Naive thymus-derived CD8-positive, alpha-beta T cell (primary cell): ENCODE measurements around the gene ASIP. TPM values are rescaled to one million over a fixed set of nuclear protein-coding genes. Genes with fewer than 3 reads are reported as not detected.
"Not testable (repeated sequence)": the region's sequence is repeated elsewhere in the genome, so short reads cannot be mapped to it uniquely, and the experiment has no call there.

ENCODE experiments used
- ATAC-seq, 2 donors: fragments of 150-1000 bp; cut with Tn5 transposase in 1 of 2; sonication (Bioruptor Pico), chemical (Tn5 transposase) in 1 of 2; 1 replicate in 1 of 2; 2 replicates in 1 of 2; pipeline ENCODE4 v1.10.0; 2021; ENCODE audit warnings: mild to moderate bottlenecking in 2 of 2, moderate library complexity in 2 of 2
- POLR2A ChIA-PET: fragments of 350-600 bp; sonication (Branson Sonifier 250); formaldehyde crosslinking; loops from one replicate; lab custom pipeline; 2021; ENCODE audit warnings: antibody characterized with exemption; lab: Charles Lee
- DNase-seq, 10 donors: peaks; one replicate each; pipeline versions ENCODE4 v3.0.0 to v3.0.0-alpha.2; 2020 to 2022
- H3K27ac Mint-ChIP-seq, 10 donors: one replicate each; pipeline ENCODE4 v1.8.0; 2020 to 2022; ENCODE audit warnings: mild to moderate bottlenecking in 10 of 10, mixed read lengths in 10 of 10, moderate library complexity in 4 of 10, inconsistent platforms in 1 of 10
- H3K27me3 Mint-ChIP-seq, 5 donors: one replicate each; pipeline ENCODE4 v1.8.0; 2021 to 2022; ENCODE audit warnings: mixed read lengths in 5 of 5
- H3K36me3 Mint-ChIP-seq, 3 donors: one replicate each; pipeline ENCODE4 v1.8.0; 2020 to 2022; ENCODE audit warnings: mixed read lengths in 3 of 3, mild to moderate bottlenecking in 2 of 3, inconsistent platforms in 1 of 3
- H3K4me1 Mint-ChIP-seq, 4 donors: one replicate each; pipeline ENCODE4 v1.8.0; 2021 to 2022; ENCODE audit warnings: mixed read lengths in 4 of 4
- H3K4me3 Mint-ChIP-seq, 10 donors: one replicate each; pipeline ENCODE4 v1.8.0; 2020 to 2022; ENCODE audit warnings: mild to moderate bottlenecking in 10 of 10, mixed read lengths in 10 of 10, moderate library complexity in 6 of 10, inconsistent platforms in 1 of 10
- H3K9me3 Mint-ChIP-seq, 9 donors: one replicate each; pipeline ENCODE4 v1.8.0; 2020 to 2022; ENCODE audit warnings: mixed read lengths in 9 of 9, mild to moderate bottlenecking in 3 of 9, inconsistent platforms in 1 of 9, moderate library complexity in 1 of 9
- polyA plus RNA-seq, 3 donors: library from polyadenylated mRNA; unstranded; fragments of 300-500 nt; fragmentation: Illumina TruSeq; gene quantifications; one replicate each; pipeline ENCODE4 v1.2.3, GENCODE V29; 2021
- total RNA-seq, 8 experiments: library from RNA in 2 of 8; stranded (reverse) in 2 of 8; gene quantifications; one replicate each; pipeline ENCODE4 v1.2.3 and lab custom pipeline; 2021 to 2026

The ASIP gene
- total RNA-seq (not detected), polyA plus RNA-seq (not detected), total RNA-seq (lab: John Stamatoyannopoulos, UW) (0 reads per million in 6 experiments)

GRCh38 chr20:34240693-34241615 is at the start of gene ASIP:
TSS of gene ASIP (plus strand) at chr20:34241423. CDS start at chr20:34260375, 18,952 bp downstream.
- peak within 1 kb of the TSS; percentile 4 to 69 (median 40) for H3K4me3 Mint-ChIP-seq
- peaks cover 9 to 32% (median 25%) of the 10 kb centered on the region in 4 donors for H3K4me1 Mint-ChIP-seq
- H3K9me3 Mint-ChIP-seq = peaks cover 2 to 27% (median 17%) of the 10 kb centered on the region in 9 donors
- POLR2A ChIA-PET = interaction anchor here (0.5 kb wide), 1 partner anchor 737 kb away, joined by 4 read pairs; no protein-coding TSS in a partner anchor
- H3K27me3 Mint-ChIP-seq = peaks cover 0 to 4% (median 0%) of the 10 kb centered on the region in 5 donors
- DNase-seq = peak in 3 of 10 donors; percentile 20 to 40 (median 39)
- H3K27ac Mint-ChIP-seq = peak within 1 kb of the TSS in 9 of 10 donors; percentile 8 to 74 (median 37)
- H3K36me3 Mint-ChIP-seq = peaks cover 0 to 11% (median 10%) of the 10 kb centered on the region in 3 donors
- ATAC-seq = peak; percentile 59 to 69

DNA sequence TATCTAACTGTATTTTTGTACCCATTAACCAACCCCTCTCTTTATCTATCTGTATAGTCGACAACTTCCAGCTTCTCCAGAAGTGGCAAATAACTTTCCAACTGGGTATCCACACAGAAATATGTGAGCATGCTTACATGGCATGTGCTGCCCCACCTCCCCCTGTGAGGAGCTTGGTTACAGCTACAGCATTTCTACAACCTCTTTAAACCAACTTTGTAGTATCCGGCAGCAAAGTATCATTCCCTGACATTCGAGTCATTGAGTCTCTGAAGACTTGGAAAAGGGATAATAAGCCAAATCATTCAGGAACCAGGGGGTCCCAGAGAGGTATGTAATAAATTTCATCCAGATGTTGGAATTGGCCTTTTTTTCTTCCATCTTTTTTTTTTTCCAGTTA is 48.2 kb upstream of the ASIP start:
- ATAC-seq (no peak), DNase-seq (no peak)
- Mint-ChIP-seq H3K36me3 (no peaks in the 10 kb centered on the region), H3K27me3 (peaks cover 5 to 21% (median 11%) of the 10 kb centered on the region in 5 donors), H3K4me1 (peaks cover 0 to 2% (median 0%) of the 10 kb centered on the region in 4 donors), H3K27ac (no peak overlapping the region), H3K9me3 (no peaks in the 10 kb centered on the region), H3K4me3 (no peak overlapping the region)
- POLR2A ChIA-PET = no interaction called here

GRCh38 chr20:34199183-34199582 is 42.0 kb upstream of the ASIP start:
- H3K4me3 Mint-ChIP-seq = no peak overlapping the region
- no peaks in the 10 kb centered on the region for H3K36me3 Mint-ChIP-seq
- H3K9me3 Mint-ChIP-seq = no peaks in the 10 kb centered on the region
- no peak overlapping the region for H3K27ac Mint-ChIP-seq
- no peak for ATAC-seq
- DNase-seq = no peak
- H3K27me3 Mint-ChIP-seq = peaks cover 1 to 22% (median 9%) of the 10 kb centered on the region in 5 donors
- POLR2A ChIA-PET = no interaction called here
- H3K4me1 Mint-ChIP-seq = no peaks in the 10 kb centered on the region

- Mint-ChIP-seq H3K4me1 (peaks cover 0 to under 1% (median 0%) of the 10 kb centered on the region in 4 donors), H3K4me3 (no peak overlapping the region), H3K9me3 (no peaks in the 10 kb centered on the region), H3K27me3 (peaks cover under 1 to 22% (median 7%) of the 10 kb centered on the region in 5 donors), H3K36me3 (no peaks in the 10 kb centered on the region), H3K27ac (no peak overlapping the region)
- DNase-seq (no peak), ATAC-seq (no peak)
- POLR2A ChIA-PET = no interaction called here
Observed at GRCh38 chr20:34200023-34200422, 41.2 kb upstream of the ASIP start.

- POLR2A ChIA-PET = interaction anchor here (0.6 kb wide), 1 partner anchor 120 kb away, joined by 3 read pairs; no protein-coding TSS in a partner anchor
- peaks cover 4 to 11% (median 9%) of the 10 kb centered on the region in 5 donors for H3K27me3 Mint-ChIP-seq
Observed at GRCh38 chr20:34201531-34201930, 39.7 kb upstream of the ASIP start.

GRCh38 chr20:34205172-34205880 is 35.9 kb upstream of the ASIP start:
- H3K27ac Mint-ChIP-seq = peak overlapping the region in 3 of 10 donors; percentile 5 to 88 (median 25)

More at GRCh38 chr20:34201531-34201930, 39.7 kb upstream of the ASIP start:
- Mint-ChIP-seq H3K4me3 (no peak overlapping the region), H3K36me3 (no peaks in the 10 kb centered on the region), H3K9me3 (peaks cover 0 to 4% (median 0%) of the 10 kb centered on the region in 9 donors), H3K27ac (peak overlapping the region in 1 of 10 donors; percentile 0), H3K4me1 (peaks cover 0 to 2% (median 0%) of the 10 kb centered on the region in 4 donors)
- no peak for DNase-seq
- ATAC-seq = no peak

GRCh38 chr20:34209111-34209510 is 32.1 kb upstream of the ASIP start:
- POLR2A ChIA-PET = no interaction called here
- H3K27me3 Mint-ChIP-seq = peaks cover 6 to 10% (median 9%) of the 10 kb centered on the region in 5 donors
- H3K4me1 Mint-ChIP-seq = peaks cover 0 to 2% (median 0%) of the 10 kb centered on the region in 4 donors
- ATAC-seq = no peak
- H3K9me3 Mint-ChIP-seq = peaks cover 0 to 16% (median 7%) of the 10 kb centered on the region in 9 donors
- no peak for DNase-seq
- H3K36me3 Mint-ChIP-seq = peaks cover 0 to 8% (median 5%) of the 10 kb centered on the region in 3 donors
- no peak overlapping the region for H3K4me3 Mint-ChIP-seq
- H3K27ac Mint-ChIP-seq = no peak overlapping the region

More at GRCh38 chr20:34205172-34205880, 35.9 kb upstream of the ASIP start:
- Mint-ChIP-seq H3K4me3 (peak overlapping the region; percentile 41 to 85 (median 62)), H3K27me3 (peaks cover 6 to 13% (median 9%) of the 10 kb centered on the region in 5 donors), H3K9me3 (peaks cover 0 to 10% (median 0%) of the 10 kb centered on the region in 9 donors)
- POLR2A ChIA-PET, H3K4me1 Mint-ChIP-seq, H3K36me3 Mint-ChIP-seq: not testable (repeated sequence)
- ATAC-seq = peak in 1 of 2 donors; percentile 20
- peak in 1 of 10 donors; percentile 30 for DNase-seq

DNA sequence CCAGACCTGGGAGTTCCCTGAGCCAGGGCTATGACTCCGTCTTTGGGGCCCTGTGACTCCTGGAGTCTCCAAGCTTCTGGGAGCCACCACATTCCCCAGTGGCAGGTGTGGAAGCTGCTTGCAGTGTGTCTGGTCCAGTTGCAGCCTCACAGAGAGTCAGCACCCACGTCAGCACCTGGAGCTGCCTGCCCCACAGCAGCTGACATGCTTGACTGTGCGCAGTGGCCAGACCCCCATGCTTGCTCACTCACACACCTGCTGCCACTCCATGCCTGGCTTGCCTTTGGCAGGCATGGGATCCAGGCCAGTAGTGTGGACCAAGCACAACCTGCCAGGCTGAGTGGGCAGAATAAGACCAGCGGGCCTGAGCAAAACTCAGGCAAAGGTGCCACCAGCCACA is 31.0 kb upstream of the ASIP start:
- H3K9me3 Mint-ChIP-seq = peaks cover 0 to 16% (median 7%) of the 10 kb centered on the region in 9 donors
- POLR2A ChIA-PET = interaction anchor here (0.5 kb wide), 1 partner anchor 11 kb away, joined by 3 read pairs; no protein-coding TSS in a partner anchor
- H3K36me3 Mint-ChIP-seq = peaks cover 0 to 8% (median 5%) of the 10 kb centered on the region in 3 donors
- peaks cover 5 to 10% (median 9%) of the 10 kb centered on the region in 5 donors for H3K27me3 Mint-ChIP-seq
- no peaks in the 10 kb centered on the region for H3K4me1 Mint-ChIP-seq
- no peak overlapping the region for H3K27ac Mint-ChIP-seq
- no peak overlapping the region for H3K4me3 Mint-ChIP-seq
- ATAC-seq (no peak), DNase-seq (no peak)

- Mint-ChIP-seq H3K36me3 (peaks cover 0 to 8% (median 5%) of the 10 kb centered on the region in 3 donors), H3K27ac (no peak overlapping the region), H3K4me3 (no peak overlapping the region), H3K4me1 (peaks cover 0 to 10% (median 3%) of the 10 kb centered on the region in 4 donors), H3K9me3 (peaks cover 0 to 16% (median 6%) of the 10 kb centered on the region in 9 donors), H3K27me3 (peaks cover 3 to 10% (median 8%) of the 10 kb centered on the region in 5 donors)
- POLR2A ChIA-PET = no interaction called here
- ATAC-seq (no peak), DNase-seq (no peak)
Observed at GRCh38 chr20:34211591-34211990, 29.6 kb upstream of the ASIP start.

GRCh38 chr20:34213213-34213612 is 28.0 kb upstream of the ASIP start:
- Mint-ChIP-seq H3K27me3 (peaks cover 7 to 14% (median 9%) of the 10 kb centered on the region in 5 donors), H3K4me3 (no peak overlapping the region), H3K4me1 (peaks cover 0 to 11% (median 3%) of the 10 kb centered on the region in 4 donors), H3K27ac (no peak overlapping the region), H3K9me3 (peaks cover 0 to 16% (median 0%) of the 10 kb centered on the region in 9 donors), H3K36me3 (peaks cover 0 to 8% (median 5%) of the 10 kb centered on the region in 3 donors)
- POLR2A ChIA-PET = no interaction called here
- DNase-seq (no peak), ATAC-seq (no peak)

- peak in 6 of 10 donors; percentile 4 to 14 (median 8) for DNase-seq
- peaks cover 0 to 12% (median 0%) of the 10 kb centered on the region in 9 donors for H3K9me3 Mint-ChIP-seq
- peak; percentile 71 to 80 for ATAC-seq
- H3K4me1 Mint-ChIP-seq = peaks cover 0 to 11% (median 3%) of the 10 kb centered on the region in 4 donors
- H3K27me3 Mint-ChIP-seq = peaks cover 21 to 34% (median 33%) of the 10 kb centered on the region in 5 donors
- POLR2A ChIA-PET = no interaction called here
- H3K27ac Mint-ChIP-seq = no peak overlapping the region
- H3K36me3 Mint-ChIP-seq = peaks cover 0 to 8% (median 5%) of the 10 kb centered on the region in 3 donors
- H3K4me3 Mint-ChIP-seq = peak overlapping the region in 8 of 10 donors; percentile 47 to 84 (median 73)
Observed at GRCh38 chr20:34215711-34216381, 25.4 kb upstream of the ASIP start.
